ENCODE data around the gene U2AF1. TPM values are rescaled to one million over a fixed set of nuclear protein-coding genes. Genes with fewer than 3 reads are reported as not detected.
"Not testable (repeated sequence)": the region's sequence is repeated elsewhere in the genome, so short reads cannot be mapped to it uniquely, and the experiment has no call there.

Gene U2AF1
- polyA plus RNA-seq, 2 of the 4 experiments (the other 2 are of a cell fraction) = 98.7 to 103 TPM

GRCh38 chr21:43076023-43076637 lies 31.2 kb downstream of the U2AF1 start:
- FAIRE-seq, POLR2A ChIA-PET, CTCF ChIA-PET: not testable (repeated sequence)

GRCh38 chr21:43075170-43076022 lies 32.0 kb downstream of the U2AF1 start, which contains the start of gene CBS:
Gene CBS, minus strand, starts transcription at chr21:43075835. Its CDS starts 3,642 bp downstream, at chr21:43072193.
- H3K4me3 ChIP-seq; POLR2A ChIA-PET; H3K4me1 ChIP-seq; FAIRE-seq; H3K4me2 ChIP-seq; H3K9me3 ChIP-seq; DNase-seq (ENCODE audit: low read depth in 1 of 2, low spot score in 1 of 2); H3K27ac ChIP-seq; CTCF ChIA-PET: not testable (repeated sequence)
- ATAC-seq = peak; percentile 79 to 82
- no CpG with 5 or more reads among the region's 84 CpGs for WGBS (ENCODE audit: missing lambda C conversion rate)

More at GRCh38 chr21:43076023-43076637, 31.2 kb downstream of the U2AF1 start:
- not testable (repeated sequence) for DNase-seq (ENCODE audit: low read depth in 1 of 2, low spot score in 1 of 2); H3K9me3 ChIP-seq; H3K4me3 ChIP-seq; H3K27ac ChIP-seq; H3K4me2 ChIP-seq; H3K4me1 ChIP-seq
- WGBS (ENCODE audit: missing lambda C conversion rate) = no CpG with 5 or more reads among the region's 77 CpGs
- peak; percentile 34 to 75; a peak in 5 of 6 replicates for ATAC-seq

DNA sequence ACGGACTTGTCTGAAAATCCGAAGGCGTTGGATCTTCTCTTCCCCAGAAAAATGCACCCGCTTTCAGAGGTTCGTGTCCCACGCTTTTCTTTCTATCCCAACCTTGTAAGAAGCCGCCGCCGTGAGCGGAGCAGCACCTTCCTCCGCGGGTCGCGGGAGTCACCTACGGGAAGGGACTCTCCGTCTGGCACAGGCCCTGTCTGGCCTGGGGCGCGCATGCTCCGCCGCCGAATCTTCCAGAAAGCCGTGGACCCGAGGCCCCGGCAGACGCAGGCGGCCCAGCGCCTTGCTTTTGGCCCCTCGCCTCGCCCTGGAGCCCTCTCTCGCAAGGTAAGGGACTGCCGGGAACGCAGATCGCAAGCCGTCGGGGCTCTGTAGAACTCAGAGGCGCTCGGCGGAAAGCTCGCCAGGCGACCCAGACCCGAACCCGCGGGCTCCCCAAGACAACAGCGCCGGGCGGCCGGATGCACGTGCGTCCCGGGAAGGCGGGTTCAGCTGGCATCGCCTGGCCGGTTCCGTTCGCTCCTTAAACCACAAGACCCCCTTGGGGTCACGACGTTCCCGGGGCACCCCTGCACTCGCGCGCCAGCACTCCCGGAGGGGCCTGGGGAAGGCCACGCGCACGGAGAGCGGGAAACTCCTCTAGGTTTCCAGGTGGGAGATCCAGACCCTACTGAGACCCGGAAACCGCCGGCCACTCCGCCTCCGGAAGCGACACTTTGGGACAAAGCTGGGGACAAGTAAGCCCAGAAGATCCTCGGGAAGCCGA lies 32.8 kb downstream of the U2AF1 start:
- WGBS (ENCODE audit: missing lambda C conversion rate) = no CpG with 5 or more reads among the region's 74 CpGs
- H3K9me3 ChIP-seq; H3K4me3 ChIP-seq; H3K4me2 ChIP-seq; H3K27ac ChIP-seq; CTCF ChIA-PET; FAIRE-seq; H3K4me1 ChIP-seq; DNase-seq (ENCODE audit: low read depth in 1 of 2, low spot score in 1 of 2); POLR2A ChIA-PET; ATAC-seq: not testable (repeated sequence)

DNA sequence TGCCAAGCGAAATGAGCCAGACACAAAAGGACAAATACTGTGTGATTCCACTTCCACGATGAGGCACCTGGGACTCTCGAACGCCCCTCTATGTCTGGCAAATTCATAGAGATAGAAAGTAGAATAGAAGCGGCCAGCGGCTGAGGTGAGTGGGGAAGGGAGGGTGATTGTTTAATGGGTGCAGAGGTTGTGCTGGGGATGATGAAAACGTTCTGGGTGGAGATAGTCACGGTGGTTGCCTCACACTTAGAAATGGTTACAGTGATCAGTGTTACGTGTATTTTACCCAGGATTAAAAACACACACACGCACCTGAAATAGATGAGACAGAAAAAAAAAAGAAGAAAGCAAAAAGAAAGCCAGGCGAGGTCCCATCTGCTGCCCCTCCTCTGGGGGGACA lies 34.6 kb downstream of the U2AF1 start:
- CTCF ChIA-PET; H3K4me2 ChIP-seq; H3K9me3 ChIP-seq; ATAC-seq; DNase-seq (ENCODE audit: low read depth in 1 of 2, low spot score in 1 of 2); H3K27ac ChIP-seq; POLR2A ChIA-PET; FAIRE-seq; H3K4me3 ChIP-seq; H3K4me1 ChIP-seq: not testable (repeated sequence)
- WGBS (ENCODE audit: missing lambda C conversion rate) = no CpG with 5 or more reads among the region's 11 CpGs

DNA sequence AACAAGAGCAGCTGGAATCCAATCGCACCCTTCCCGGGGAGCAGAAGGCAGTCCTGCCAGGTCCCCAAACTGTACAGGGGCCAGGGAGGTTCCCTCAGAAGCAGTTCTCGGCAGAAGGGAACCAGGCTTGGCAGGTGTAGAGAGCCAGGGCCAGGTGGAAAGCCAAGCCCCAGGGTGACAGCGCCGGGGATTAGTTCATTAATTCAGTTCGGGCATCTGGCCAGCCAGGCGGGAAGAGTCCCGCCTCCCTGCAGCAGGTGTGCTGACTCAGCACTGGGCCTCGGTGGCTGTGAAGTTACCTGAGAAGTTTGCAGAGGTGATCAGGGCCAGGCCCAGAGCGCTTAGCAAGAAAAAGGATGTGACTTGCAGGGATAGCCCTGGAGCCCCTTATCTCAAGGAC lies 37.7 kb downstream of the U2AF1 start:
- ATAC-seq; H3K4me3 ChIP-seq; POLR2A ChIA-PET; DNase-seq (ENCODE audit: low read depth in 1 of 2, low spot score in 1 of 2); FAIRE-seq; H3K4me2 ChIP-seq; H3K4me1 ChIP-seq; H3K27ac ChIP-seq; H3K9me3 ChIP-seq; CTCF ChIA-PET: not testable (repeated sequence)
- no CpG with 5 or more reads among the region's 10 CpGs for WGBS (ENCODE audit: missing lambda C conversion rate)

GRCh38 chr21:43068065-43068464 lies 39.3 kb downstream of the U2AF1 start:
- POLR2A ChIA-PET; H3K4me1 ChIP-seq; H3K27ac ChIP-seq; H3K4me2 ChIP-seq; ATAC-seq; H3K9me3 ChIP-seq; DNase-seq (ENCODE audit: low read depth in 1 of 2, low spot score in 1 of 2); H3K4me3 ChIP-seq; CTCF ChIA-PET; FAIRE-seq: not testable (repeated sequence)
- WGBS (ENCODE audit: missing lambda C conversion rate) = 69% methylated on average over 3 of the region's 12 CpGs

- WGBS (ENCODE audit: missing lambda C conversion rate) = 100% methylated on average over 1 of the region's 12 CpGs
- CTCF ChIA-PET; ATAC-seq; H3K4me1 ChIP-seq; H3K9me3 ChIP-seq; H3K27ac ChIP-seq; POLR2A ChIA-PET; H3K4me2 ChIP-seq; H3K4me3 ChIP-seq; FAIRE-seq; DNase-seq (ENCODE audit: low read depth in 1 of 2, low spot score in 1 of 2): not testable (repeated sequence)
Measured at GRCh38 chr21:43066690-43067089, 40.7 kb downstream of the U2AF1 start.

GRCh38 chr21:43065991-43066390 lies 41.4 kb downstream of the U2AF1 start:
- not testable (repeated sequence) for FAIRE-seq

GRCh38 chr21:43064265-43064917 lies 43.0 kb downstream of the U2AF1 start:
- H3K9me3 ChIP-seq; H3K4me2 ChIP-seq; H3K4me1 ChIP-seq; H3K27ac ChIP-seq; FAIRE-seq; ATAC-seq; POLR2A ChIA-PET; DNase-seq (ENCODE audit: low read depth in 1 of 2, low spot score in 1 of 2); CTCF ChIA-PET; H3K4me3 ChIP-seq: not testable (repeated sequence)
- no CpG with 5 or more reads among the region's 22 CpGs for WGBS (ENCODE audit: missing lambda C conversion rate)

More at GRCh38 chr21:43065991-43066390, 41.4 kb downstream of the U2AF1 start:
- CTCF ChIA-PET; H3K4me3 ChIP-seq; POLR2A ChIA-PET; H3K27ac ChIP-seq; ATAC-seq; H3K4me1 ChIP-seq; DNase-seq (ENCODE audit: low read depth in 1 of 2, low spot score in 1 of 2); H3K9me3 ChIP-seq; H3K4me2 ChIP-seq: not testable (repeated sequence)
- WGBS (ENCODE audit: missing lambda C conversion rate) = no CpG with 5 or more reads among the region's 30 CpGs

DNA sequence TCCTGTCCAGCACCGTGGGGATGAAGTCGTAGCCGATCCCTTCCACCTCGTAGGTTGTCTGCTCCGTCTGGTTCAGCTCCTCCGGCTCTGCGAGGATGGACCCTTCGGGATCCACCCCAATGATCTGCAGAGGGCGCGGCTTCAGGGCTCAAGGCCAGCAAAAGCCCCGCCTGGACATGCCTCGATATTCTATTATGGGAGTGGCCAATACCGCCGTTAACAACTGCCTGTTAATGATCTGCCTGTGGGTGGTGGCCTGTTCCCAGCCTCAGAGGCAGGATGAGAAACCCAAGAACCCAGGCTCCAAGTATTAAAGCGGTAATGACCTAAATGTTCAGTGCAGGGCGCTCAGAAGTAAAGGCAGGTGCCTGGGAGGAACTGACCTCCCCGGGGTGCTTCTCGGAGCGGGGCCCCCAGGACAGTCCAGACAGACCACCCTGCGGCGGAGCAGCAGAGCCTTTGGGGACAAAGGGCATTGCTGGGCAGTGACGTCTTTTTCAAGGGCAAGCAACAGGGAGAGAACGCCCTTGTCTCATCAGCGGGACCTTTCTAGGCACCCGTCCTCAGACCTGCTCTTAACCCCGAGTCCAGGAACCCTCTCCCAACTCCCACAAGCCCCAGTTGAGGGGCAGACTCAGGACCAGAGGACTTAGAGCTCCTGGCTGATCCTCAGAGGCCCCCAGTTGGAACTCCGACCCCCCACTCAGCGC lies 44.3 kb downstream of the U2AF1 start:
- H3K27ac ChIP-seq; H3K4me2 ChIP-seq; H3K4me3 ChIP-seq; ATAC-seq; POLR2A ChIA-PET; CTCF ChIA-PET; FAIRE-seq; DNase-seq (ENCODE audit: low read depth in 1 of 2, low spot score in 1 of 2); H3K9me3 ChIP-seq; H3K4me1 ChIP-seq: not testable (repeated sequence)
- WGBS (ENCODE audit: missing lambda C conversion rate) = no CpG with 5 or more reads among the region's 28 CpGs

Measured in A549 (cell line).